Measurements from ENCODE around the gene SLC4A5.

Gene SLC4A5

DNA sequence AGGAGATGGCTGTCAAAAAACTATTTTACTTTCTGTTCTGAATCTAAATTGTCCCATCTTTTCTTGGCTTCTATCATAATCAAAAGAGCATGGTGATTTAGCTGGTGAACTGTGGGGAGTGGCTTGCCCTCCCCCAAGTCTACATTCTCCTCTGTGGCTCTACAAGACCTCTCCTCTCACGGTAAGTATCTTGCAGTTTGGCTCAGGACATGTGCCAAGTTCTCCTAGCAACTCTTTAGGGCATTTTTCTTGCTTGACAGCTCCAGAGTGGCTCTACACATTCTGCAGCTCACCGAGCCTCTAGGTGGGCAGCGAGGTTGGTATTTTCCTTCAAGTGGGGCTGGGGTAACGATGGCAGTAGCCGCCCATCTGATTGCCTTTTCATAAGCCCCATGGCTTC is 29.1 kb downstream of the SLC4A5 start:
- DNase-seq (ENCODE audit: low read depth in 2 of 2, low spot score in 1 of 2) = no peak

GRCh38 chr2:74313497-74313896 is 29.7 kb downstream of the SLC4A5 start:
- DNase-seq (ENCODE audit: low read depth in 2 of 2, low spot score in 1 of 2) = no peak

DNA sequence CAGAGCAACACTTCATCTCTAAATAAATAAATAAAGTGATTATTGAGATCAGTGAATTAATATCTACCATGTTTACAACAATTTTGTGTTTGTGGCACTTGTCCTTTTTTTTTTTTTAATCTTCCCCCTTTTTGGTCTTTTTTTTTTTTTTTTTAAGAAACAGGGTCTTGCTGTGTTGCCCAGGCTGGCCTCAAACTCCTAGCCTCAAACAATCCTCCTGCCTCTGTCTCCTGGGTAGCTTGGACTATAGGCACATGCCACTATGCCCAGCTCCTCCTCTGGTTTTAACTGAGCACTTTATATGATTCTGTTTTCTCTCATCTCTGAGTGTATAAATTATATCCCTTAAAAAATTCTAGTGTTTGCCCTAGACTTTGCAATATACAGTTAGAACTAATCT is 30.3 kb downstream of the SLC4A5 start:
- DNase-seq (ENCODE audit: low read depth in 2 of 2, low spot score in 1 of 2) = no peak

- DNase-seq (ENCODE audit: low read depth in 2 of 2, low spot score in 1 of 2) = no peak
These were observed 35.5 kb downstream of the SLC4A5 start for GRCh38 chr2:74307720-74308119.

DNA sequence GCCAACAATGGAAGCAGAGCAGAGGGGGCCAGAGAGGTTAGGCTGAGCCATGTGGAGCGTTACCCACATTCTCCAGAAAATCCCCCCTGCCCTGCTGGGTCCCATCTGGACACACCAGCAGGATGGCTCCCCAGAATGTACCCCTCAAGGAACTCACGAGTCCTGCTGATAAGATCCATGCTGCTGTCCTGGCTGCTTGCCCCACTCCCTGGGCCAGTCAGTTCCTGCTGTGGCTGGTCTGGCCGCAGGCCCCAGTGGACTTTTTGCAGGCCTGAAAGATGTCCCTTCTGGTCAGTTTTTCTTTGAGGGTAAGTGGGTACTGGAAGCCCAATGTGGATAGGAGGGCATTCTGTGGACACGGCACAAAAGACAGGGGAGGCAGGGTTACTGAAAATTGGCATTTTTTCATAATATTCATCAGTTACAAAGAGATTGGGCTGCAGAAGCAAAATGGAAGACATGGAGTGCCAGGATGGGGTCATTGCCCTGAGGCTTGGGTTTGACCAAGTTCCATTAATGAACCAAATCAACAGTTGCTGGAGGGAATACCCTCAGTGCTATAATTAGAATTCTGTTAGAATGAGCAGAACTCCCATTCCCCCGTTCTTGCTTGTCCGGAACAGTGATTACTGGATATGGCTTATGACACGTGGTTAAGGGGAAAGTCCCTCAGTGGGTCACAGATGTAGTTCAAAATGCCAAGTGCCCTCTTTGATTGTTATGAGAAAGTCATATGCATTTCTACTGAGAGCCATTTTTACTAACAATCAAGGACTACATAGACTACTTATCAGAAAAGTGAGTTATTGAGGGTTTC is 38.7 kb downstream of the SLC4A5 start:
- no peak for DNase-seq (ENCODE audit: low read depth in 2 of 2, low spot score in 1 of 2)

DNA sequence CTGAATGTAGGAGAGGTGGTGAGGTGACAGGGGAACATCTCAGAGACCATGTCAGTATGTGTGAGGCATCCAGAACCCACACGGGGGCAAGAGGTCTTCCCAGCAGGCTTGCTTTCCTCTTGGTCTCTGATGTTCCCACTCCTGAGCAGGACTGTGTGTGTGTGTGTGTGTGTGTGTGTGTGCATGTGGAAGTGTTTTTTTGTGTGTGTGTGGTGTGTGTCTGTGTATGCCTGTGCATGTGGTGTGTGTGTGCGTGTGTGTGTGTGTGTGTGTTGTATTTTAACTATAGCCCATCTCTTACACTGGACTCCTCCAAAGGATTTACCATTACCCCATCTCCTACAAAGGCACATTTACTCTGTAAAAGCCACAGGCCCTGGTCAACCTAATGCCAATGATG is 40.4 kb downstream of the SLC4A5 start:
- no peak for DNase-seq (ENCODE audit: low read depth in 2 of 2, low spot score in 1 of 2)

DNA sequence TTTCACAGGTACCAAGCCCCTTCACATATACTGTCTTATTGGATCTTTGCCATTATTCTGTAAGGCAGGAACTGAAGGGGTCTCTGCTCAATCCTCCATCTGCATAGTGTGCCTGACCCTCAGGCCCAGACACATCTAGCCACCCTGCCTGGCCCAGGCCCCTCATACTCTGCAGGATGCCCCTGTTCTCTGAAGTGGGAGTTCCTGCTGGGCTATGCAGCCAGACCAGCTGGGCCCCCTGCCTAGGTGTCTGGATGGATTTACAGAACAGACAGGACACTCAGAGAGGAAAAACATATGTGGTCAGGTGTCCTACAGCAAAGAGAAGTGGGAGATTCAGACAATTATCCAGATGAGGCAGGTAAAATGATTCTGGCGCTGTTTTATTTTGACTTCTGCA is 42.0 kb downstream of the SLC4A5 start:
- no peak for DNase-seq (ENCODE audit: low read depth in 2 of 2, low spot score in 1 of 2)

- DNase-seq (ENCODE audit: low read depth in 2 of 2, low spot score in 1 of 2) = no peak
These were observed 42.7 kb downstream of the SLC4A5 start for GRCh38 chr2:74300506-74300905.

GRCh38 chr2:74297950-74298349 is 45.3 kb downstream of the SLC4A5 start:
- DNase-seq (ENCODE audit: low read depth in 2 of 2, low spot score in 1 of 2) = no peak

GRCh38 chr2:74297391-74297790 is 45.8 kb downstream of the SLC4A5 start:
- no peak for DNase-seq (ENCODE audit: low read depth in 2 of 2, low spot score in 1 of 2)

DNA sequence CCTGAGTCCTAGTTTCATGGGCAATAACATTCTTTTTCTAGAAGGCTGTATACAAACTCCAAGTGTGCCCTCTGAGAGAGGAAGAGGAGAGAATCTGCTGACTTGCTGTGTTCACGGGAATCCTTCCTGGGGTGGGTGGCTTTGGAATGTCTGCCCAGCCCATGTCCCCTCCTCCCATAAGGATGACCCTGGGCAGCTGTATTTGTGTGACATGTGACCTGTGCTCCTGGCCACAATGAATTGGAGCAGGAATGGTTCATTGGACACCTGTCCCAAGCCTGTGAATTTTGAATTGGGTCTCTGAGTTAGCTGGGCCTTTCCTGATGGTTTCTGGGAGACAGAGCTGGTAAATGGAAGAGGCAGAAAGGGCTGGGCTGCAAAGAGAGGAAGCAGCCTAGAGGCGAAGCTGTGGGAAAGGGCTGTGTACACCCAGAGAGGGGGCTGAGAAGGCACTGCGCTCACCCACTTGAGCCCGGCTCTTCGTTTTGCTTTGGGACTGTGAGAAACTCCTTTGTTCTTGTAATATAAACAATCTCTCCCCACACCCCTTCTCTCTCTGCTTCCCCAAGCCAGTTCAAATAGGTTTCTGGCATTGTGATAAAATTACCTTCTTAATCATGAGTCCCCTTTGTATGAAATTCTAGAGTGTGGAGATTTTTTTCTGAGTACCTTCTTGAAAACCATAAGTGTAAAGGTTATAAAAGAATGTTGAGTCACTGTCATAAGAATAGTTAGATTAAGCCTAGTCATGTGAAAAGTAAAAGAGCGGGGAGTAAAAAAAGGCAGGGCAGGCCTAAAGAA is 49.8 kb downstream of the SLC4A5 start:
- no peak for DNase-seq (ENCODE audit: low read depth in 2 of 2, low spot score in 1 of 2)

DNA sequence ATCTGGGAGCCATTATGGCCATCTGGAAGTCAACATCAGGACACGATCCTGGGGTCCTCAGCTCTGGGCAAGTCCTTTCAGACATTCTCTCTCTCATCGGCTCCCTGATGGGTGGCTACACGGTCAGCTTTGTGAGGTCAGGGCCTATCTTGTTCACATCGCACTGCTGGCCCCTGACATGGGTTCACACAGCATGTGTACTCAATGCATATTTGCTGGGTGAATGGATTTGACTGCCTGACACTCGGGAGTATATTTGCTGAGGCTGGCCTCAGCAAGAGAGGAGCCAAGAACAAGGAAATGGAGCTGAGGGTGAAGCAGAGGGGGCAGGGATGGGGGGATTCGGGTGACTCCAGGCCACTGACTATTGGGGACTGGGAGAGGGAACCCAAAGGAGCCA is 50.5 kb downstream of the SLC4A5 start:
- DNase-seq (ENCODE audit: low read depth in 2 of 2, low spot score in 1 of 2) = no peak

DNA sequence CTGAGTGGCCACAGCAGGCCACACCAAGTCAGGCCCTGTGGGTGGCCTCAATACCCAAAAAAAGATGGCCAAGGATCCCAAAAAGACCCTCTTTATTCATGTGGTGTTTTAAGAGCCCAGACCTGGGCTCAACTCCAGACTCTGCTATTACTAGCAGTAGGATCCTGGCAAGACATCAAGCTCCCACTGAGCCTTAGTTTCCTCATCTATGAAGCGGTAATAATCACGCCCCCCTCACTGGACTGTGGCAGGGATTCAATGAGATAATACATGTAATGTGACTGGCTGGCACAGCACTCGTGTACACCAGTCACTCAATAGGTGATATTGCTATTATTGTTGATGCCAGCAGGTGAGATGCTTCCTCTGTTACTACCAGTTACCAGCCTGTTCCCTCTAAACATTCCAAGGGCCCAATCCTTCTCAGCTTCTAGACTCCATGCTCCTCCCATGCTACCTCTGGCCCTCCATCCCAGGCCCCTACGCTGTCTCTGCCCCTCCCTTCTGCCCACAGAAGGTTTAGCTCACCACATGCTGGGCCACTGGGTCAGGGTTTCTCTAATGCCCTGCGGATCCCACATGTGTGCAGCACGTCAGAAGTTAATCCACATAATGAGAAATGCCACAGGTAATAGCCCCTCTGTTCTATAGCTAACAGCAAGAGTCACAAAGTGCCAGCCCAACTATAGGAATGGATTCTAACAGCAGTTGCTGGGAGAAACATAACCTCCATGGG is 51.2 kb downstream of the SLC4A5 start:
- no peak for DNase-seq (ENCODE audit: low read depth in 2 of 2, low spot score in 1 of 2)

GRCh38 chr2:74291218-74291544 is 52.0 kb downstream of the SLC4A5 start:
- DNase-seq (ENCODE audit: low read depth in 2 of 2, low spot score in 1 of 2) = no peak

- no peak for DNase-seq (ENCODE audit: low read depth in 2 of 2, low spot score in 1 of 2)
These were observed 52.6 kb downstream of the SLC4A5 start for GRCh38 chr2:74290466-74291217.

GRCh38 chr2:74290066-74290465 is 53.1 kb downstream of the SLC4A5 start:
- no peak for DNase-seq (ENCODE audit: low read depth in 2 of 2, low spot score in 1 of 2)

- no peak for DNase-seq (ENCODE audit: low read depth in 2 of 2, low spot score in 1 of 2)
These were observed 56.5 kb downstream of the SLC4A5 start for GRCh38 chr2:74286725-74287124.

DNA sequence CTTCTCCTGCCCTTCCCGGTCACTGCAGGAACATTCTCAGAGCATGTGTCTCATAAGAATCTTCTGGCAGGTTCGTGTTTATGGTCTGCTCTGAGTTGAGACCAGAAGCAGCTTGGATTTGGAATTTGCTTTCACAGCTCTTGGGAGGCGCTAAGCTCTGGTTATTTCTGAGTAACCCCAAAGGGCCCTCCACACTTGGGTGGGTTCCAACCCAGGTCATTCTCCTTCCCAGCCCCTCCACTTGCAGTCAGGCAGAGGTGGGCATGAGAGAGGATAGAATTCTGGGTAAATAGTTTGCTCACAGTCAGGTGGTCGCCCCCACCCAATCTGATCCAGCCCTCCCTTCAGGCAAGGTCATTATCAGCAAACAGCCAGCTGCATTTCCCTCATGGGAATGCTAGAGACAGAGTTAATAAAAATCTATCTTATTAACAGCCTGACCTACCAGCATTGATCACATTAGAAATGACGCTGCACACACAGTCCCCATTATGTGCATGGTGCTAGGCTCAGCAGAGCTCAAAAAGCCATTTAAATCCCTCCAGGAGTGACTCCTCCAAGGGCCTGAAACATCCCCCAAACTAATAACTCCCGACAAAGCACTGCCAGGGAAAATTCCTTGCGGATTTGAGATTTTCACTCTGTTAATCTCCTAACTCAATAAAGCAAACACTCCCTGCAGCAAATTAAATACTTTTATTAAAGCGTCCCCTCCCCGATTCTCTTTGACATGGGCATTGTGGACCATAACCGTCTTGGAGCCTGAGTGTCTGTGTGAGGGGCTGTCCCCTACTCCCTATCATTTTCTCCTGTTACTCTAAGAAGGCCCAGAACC is 61.9 kb downstream of the SLC4A5 start:
- DNase-seq (ENCODE audit: low read depth in 2 of 2, low spot score in 1 of 2) = no peak

DNA sequence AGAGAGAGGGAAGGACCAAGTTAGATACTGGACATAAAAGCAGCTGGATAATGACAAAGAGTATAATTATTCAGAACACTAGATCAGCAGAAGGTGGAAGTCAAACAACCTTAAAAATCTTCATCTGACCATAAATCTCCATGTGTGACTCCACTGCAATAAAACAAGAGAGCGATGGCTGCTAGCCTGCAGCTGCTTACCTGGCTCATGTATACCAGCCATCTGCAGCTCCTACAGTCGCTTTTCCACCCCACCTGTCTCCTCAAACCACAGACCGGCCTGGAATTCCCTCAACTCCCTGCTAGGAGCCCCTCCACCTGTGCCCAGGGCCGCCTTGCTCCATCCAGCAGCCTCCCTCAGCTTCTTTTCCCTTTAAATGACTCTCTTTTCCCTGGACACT is 64.5 kb downstream of the SLC4A5 start:
- no peak for DNase-seq (ENCODE audit: low read depth in 2 of 2, low spot score in 1 of 2)

- no peak for DNase-seq (ENCODE audit: low read depth in 2 of 2, low spot score in 1 of 2)
These were observed 65.0 kb downstream of the SLC4A5 start for GRCh38 chr2:74278176-74278575.

Data from stimulated activated CD8-positive, alpha-beta memory T cell treated with anti-CD3 and anti-CD28 coated beads, Interleukin-4, amount 100 ng/mL, for 1 hour (primary cell).